Neural cell (in vitro differentiated cells): ENCODE data around the gene CDH1.

Experiments used
- EZH2 ChIP-seq: fragments of 200-600, 300-800 bp; shearing (Covaris generic), sonication (generic); IDR thresholded peaks from 2 replicates; pipeline ENCODE4 v1.6.1; 2014; ENCODE audit warnings: antibody characterized with exemption, low read length, borderline replicate concordance, mild to moderate bottlenecking; ENCODE audit not compliant: insufficient read depth, poor library complexity, severe bottlenecking
- POLR2AphosphoS5 ChIP-seq: IDR thresholded peaks from 2 replicates; pipeline ENCODE4 v1.6.1; 2012
- RAD21 ChIP-seq: fragments of 450-650 bp; conservative IDR thresholded peaks from 2 replicates; pipeline ENCODE4 v1.6.1; 2014; ENCODE audit warnings: antibody characterized with exemption, mild to moderate bottlenecking, moderate library complexity
- TAF1 ChIP-seq: IDR thresholded peaks from 2 replicates; pipeline ENCODE4 v1.6.1; 2012; ENCODE audit warnings: low read depth
- TF ChIP-seq, protein P1 (sequence below): fragments of 450-650 bp; IDR thresholded peaks from 2 replicates; pipeline ENCODE4 v1.5.1; 2014; ENCODE audit warnings: antibody characterized with exemption, mild to moderate bottlenecking, moderate library complexity; ENCODE audit not compliant: poor library complexity, severe bottlenecking

DNA sequence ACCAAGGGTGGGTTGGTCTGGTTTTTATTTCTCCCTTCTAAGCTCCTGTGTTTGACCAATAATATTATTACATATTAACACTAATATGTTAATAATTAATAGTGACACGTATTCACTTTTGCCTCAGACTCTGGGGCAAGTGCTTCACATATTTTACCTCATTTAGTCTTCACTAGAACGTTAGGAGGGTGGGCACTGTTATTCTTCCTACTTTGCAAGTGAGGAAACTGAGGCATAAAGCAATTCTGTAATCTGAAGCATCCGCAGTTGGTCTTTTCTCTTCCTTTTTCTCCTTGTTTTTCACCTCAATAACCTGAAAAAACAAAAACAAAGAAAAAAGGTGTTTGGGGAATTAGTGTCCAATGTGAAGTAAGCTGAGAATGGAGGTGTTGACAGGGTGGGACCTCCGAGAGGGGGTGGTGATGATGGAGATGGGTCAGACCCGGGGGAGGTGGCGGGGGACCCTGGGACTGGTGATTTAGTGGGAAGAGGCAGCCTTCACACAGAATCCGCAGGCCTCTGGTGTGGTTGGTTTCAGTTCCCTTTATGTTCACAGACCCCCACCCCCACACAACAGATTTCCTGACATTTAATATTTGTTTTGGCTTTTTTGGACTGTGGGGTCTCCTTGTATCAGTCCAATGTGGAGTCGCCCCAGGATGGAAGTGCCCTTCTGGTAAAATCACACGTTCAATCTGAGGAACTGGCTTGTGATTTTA, 3.7 kb downstream of the CDH1 start:
- TF ChIP-seq TAF1, result no peak
- TF ChIP-seq, protein P1, sequence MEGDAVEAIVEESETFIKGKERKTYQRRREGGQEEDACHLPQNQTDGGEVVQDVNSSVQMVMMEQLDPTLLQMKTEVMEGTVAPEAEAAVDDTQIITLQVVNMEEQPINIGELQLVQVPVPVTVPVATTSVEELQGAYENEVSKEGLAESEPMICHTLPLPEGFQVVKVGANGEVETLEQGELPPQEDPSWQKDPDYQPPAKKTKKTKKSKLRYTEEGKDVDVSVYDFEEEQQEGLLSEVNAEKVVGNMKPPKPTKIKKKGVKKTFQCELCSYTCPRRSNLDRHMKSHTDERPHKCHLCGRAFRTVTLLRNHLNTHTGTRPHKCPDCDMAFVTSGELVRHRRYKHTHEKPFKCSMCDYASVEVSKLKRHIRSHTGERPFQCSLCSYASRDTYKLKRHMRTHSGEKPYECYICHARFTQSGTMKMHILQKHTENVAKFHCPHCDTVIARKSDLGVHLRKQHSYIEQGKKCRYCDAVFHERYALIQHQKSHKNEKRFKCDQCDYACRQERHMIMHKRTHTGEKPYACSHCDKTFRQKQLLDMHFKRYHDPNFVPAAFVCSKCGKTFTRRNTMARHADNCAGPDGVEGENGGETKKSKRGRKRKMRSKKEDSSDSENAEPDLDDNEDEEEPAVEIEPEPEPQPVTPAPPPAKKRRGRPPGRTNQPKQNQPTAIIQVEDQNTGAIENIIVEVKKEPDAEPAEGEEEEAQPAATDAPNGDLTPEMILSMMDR, result no peak
- no peak for TF ChIP-seq EZH2
- TF ChIP-seq RAD21, result no peak
- TF ChIP-seq POLR2AphosphoS5, result no peak
